HG03039 (cell line): ENCODE results near the gene CCDC184.
"Not testable (repeated sequence)": the region's sequence is repeated elsewhere in the genome, so short reads cannot be mapped to it uniquely, and the experiment has no call there.

Experiments used
- ATAC-seq: cut with Tn5 transposase; IDR thresholded peaks from one replicate; pipeline ENCODE4 v1.9.1; 2021; ENCODE audit warnings: mild to moderate bottlenecking, moderate library complexity; ENCODE audit not compliant: unreplicated experiment

CCDC184 gene

DNA sequence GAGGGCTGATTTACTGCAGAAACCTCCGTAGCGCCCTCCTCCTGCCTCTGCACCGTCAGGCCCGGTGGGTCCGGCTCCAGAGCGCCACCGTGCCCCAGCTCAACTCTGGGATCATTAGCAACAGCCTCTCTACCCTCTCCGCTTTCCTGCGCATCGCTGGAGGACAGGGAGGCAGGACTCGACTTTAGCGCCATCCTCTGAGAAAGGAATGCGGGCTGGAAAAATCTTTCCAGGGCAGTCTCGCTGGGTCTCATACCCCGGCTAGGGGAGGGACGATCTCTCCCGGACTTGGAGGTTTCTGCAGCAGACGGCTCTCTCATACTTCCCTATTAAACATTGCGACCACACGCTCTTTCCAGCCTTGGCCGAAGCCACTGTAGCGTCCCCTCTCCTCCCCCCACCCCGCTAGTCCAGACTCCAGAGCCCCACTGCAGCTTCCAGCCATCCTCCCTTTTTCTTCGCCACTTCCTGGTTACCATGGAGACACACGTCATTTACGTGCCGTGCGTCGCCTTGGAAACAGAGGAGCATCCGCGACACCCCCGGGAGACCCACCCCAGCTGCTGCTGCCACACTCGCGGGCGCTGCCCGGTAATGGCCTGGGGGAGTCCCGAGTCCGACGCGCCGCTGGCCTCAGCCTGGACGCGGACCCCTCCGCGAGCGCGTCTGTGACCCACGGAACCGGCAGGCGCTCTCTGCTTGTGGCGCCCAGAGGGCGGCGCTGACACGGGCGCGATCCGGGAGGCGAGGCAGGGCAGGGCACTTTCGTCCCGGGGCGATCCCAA, at the start of gene CCDC184:
Gene CCDC184, plus strand, starts transcription at position 554 of the 785 bp plus-strand sequence. CDS start 479 bp downstream, outside the sequence.
- ATAC-seq = peak; percentile 66

GRCh38 chr12:48135027-48135426, 48.4 kb upstream of the CCDC184 start:
- no peak for ATAC-seq

GRCh38 chr12:48142818-48143674, 40.4 kb upstream of the CCDC184 start:
- no peak for ATAC-seq

GRCh38 chr12:48143898-48144297, 39.5 kb upstream of the CCDC184 start:
- ATAC-seq = no peak

DNA sequence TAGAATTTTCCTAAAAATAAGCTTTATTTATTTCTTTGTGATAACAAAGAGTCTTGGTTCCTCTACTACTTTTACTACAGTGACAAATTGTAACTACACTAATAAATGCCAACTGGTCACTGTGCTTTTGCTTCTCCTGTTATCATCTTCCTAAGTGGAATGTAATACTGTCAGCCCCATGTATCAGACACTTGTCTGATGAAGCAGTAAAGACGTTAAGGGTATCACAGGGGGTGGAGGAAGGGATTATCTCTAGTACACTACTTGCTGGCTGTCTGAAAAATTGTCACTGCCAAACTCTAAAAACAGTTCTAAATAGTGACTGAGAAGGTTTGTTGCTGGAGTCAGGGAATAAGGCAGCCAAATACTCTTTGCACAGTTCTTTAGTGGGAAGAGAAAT, 37.5 kb upstream of the CCDC184 start:
- ATAC-seq = no peak

- no peak for ATAC-seq
Observed at GRCh38 chr12:48151103-48151771, 32.2 kb upstream of the CCDC184 start.

- ATAC-seq = not testable (repeated sequence)
Observed at GRCh38 chr12:48155786-48156185, 27.7 kb upstream of the CCDC184 start.

GRCh38 chr12:48156652-48157017, 26.8 kb upstream of the CCDC184 start:
- ATAC-seq = no peak

GRCh38 chr12:48157018-48157888, 26.2 kb upstream of the CCDC184 start, which contains the start of gene ASB8:
Gene ASB8, minus strand, starts transcription at chr12:48157515. Its CDS starts 4,019 bp downstream, at chr12:48153496.
- peak; percentile 90 for ATAC-seq

DNA sequence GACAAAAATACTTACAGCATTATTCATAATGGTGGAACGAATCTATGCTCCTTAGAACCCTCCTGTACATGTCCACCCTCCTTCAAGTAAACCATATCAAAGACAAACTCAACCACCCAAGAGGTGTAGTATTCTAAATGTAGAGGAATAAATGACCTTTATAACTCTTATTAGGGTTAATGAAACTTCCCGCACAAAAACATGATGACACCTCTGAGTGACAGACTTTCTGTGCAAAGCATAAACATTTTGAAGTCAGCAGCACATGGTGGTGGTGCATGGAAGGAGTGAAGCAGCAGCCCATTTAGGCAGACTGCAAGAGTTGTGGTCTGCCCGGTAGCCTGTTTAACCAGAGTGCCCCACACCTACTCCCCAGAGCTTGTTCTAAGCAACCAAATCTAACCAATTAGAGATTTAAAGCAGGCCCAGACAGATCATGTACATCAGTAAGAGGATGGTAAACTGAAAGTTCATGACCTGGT, 25.5 kb upstream of the CCDC184 start:
- peak; percentile 4 for ATAC-seq

DNA sequence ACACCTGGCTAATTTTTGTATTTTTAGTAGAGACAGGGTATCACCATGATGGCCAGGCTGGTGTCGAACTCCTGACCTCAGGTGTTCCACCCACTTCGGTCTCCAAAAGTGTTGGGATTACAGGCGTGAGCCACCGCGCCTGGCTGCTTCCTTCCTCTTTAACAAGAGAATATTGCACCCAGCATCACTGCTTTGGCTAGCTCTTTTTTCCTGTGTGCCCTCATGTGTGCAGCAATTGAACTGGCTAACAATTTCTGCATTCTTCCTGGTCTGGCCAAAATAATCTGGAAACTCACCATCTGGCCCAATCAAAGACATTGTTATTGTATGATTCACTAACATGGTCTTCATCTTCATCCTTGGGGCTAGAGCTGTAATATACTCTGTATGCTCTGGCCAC, 23.4 kb upstream of the CCDC184 start:
- ATAC-seq = no peak

- no peak for ATAC-seq
Observed at GRCh38 chr12:48160807-48161206, 22.6 kb upstream of the CCDC184 start.

DNA sequence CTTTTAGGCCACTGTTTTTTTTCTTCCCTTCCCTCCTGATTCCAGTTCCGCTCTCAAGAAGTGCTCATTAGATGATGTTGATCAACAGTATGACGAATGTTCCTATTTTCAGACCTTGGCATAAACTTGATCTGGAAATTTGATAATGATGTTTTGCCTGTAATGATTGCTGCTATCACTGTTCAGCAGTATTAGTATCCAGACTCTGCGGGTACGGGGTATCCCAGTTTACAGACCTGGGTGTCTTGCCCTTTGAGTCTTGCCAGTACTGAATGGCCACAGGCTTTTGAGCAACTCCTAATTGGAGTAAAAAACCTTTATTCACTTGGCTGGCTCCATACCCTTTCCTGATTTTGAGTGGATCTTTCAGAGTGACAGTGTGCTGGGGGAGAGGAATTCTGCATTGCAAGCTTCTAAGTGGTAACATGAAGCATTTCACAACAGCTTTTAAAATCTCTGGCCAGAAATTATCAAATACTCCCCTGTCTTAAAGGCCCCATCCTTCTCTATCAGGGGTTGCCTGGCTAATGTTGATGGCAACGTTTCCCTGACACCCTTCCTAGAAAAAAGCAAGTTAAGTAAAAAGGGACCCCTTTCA, 20.2 kb upstream of the CCDC184 start:
- ATAC-seq = no peak

DNA sequence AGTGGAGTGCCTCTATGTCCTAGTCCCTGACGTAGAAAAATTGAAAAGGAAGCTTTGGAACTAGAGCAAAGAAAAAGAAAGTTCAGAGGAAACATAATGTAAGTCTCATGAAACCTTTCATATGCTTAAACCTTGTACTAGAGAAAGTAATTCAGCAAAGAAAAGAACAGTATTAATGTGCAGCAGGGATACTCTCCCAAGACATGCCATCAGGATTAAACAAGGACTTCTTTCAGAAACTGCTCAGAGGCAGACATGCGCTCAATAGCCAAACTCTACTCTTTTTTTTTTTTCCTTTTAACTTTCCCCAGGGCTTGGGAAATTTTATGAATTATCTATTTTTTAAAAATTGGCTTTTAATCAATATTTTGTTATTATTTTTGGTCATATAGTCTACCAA, 19.0 kb upstream of the CCDC184 start:
- ATAC-seq = no peak

DNA sequence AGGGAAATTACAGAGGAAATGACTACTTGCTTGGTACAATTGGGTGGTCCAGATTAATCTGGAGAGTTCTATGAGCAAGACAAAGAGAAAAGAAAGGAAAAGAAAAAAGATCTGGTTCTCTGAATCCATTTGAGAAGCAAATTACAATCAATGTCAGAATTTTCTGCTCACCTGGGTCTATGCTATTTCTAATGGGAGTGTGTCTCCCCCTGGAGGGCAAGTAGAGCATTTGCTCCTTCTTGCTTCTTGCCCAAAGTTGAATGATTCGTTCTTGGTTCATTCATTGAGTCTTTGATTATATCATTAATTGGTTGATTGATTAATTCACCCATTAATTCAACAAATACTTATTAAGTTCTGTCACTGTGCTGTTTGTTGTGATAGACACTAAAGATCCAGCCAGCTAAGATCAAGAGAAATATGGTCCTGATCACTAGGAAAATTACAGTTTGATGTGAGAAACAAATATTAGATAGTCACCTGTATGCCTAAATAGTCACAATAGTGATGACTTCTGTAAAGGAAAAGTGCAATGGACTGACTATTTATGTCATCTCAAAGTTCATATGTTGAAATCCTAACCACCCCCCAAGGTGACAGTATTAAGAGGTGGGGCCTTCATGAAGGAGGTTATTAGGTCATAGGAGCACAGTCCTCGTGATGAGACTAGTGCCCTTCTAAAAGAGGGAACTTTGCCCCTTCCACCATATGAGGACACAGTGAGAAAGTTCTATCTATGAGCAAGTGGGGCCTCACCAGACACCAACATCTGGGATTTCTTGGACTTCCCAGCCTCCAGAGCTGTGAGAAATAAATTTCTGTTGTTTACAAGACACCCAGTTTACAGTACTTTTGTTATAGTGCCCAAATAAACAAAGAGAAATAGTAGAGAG, 18.1 kb upstream of the CCDC184 start:
- no peak for ATAC-seq

GRCh38 chr12:48169011-48169410, 14.4 kb upstream of the CCDC184 start:
- ATAC-seq = no peak

DNA sequence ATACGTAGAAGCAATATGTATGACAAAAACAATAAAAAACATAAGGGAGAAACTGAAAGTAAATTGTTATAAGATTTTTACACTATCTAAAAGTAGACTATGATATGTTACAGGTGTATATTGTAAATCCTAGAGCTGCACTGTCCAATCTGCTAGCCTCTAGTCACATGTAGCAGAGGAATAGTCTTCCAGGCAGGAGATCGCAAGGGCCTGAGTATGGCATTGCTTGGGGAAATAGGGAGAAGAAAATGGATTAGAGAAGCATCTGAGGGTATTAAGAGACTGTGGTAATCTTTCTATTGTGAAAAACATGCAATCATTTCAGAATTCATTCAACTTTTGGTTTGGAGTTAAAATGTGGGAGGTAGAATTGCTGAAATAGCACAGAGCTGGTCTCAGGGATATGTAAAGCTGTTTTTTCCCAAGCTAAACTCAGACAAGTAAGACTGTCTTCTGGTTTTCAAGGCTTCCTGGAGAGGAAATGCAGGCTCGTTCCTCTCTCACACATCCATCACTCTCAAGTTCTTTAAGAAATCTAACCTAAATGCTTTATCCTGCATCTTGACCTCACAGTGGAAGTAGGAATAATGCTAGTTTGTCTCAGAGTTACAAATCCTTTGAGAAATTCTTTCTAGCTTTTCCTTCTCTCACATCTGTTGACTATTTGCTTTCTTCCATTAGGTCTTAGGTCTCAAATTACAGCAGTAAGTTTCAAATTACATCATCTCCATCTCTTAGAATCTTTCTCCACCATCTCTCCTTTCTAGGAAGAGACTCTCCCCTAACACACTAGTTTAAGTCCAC, 7.6 kb upstream of the CCDC184 start:
- ATAC-seq = no peak

GRCh38 chr12:48176417-48176751, 7.1 kb upstream of the CCDC184 start:
- ATAC-seq = no peak
